Gastroesophageal sphincter (tissue), 4 donors: ENCODE results near the gene MAML2. TPM values are rescaled to one million over a fixed set of nuclear protein-coding genes. Genes with fewer than 3 reads are reported as not detected.

ENCODE experiments used
- ATAC-seq: fragments of 150-250 bp; one replicate; pipeline ENCODE4 v1.9.1; 2016; ENCODE audit warnings: mild to moderate bottlenecking, moderate library complexity
- H3K27ac ChIP-seq, 4 donors: fragments of 200-600 bp; sonication (generic) in 3 of 4; 1 replicate in 3 of 4; 2 replicates in 1 of 4; pipeline ENCODE4 v1.5.1; 2016 to 2019
- H3K27me3 ChIP-seq: fragments of 200-600 bp; sonication (generic); one replicate; pipeline ENCODE4 v1.5.1; 2019
- H3K36me3 ChIP-seq, 2 donors: fragments of 200-600 bp; sonication (generic); one replicate each; pipeline ENCODE4 v1.5.1; 2019; ENCODE audit warnings: control low read depth in 1 of 2
- H3K4me1 ChIP-seq, 3 donors: fragments of 200-600 bp; sonication (generic); 1 replicate in 2 of 3; 2 replicates in 1 of 3; pipeline ENCODE4 v1.5.1; 2016 to 2019; ENCODE audit warnings: control low read depth in 2 of 3
- H3K4me3 ChIP-seq, 2 donors: fragments of 200-600 bp; sonication (generic); one replicate each; pipeline ENCODE4 v1.5.1; 2019; ENCODE audit warnings: mild to moderate bottlenecking in 1 of 2, moderate library complexity in 1 of 2
- H3K9me3 ChIP-seq, 3 donors: fragments of 200-600 bp; sonication (generic); one replicate each; pipeline ENCODE4 v1.5.1; 2017 to 2019; ENCODE audit warnings: control low read depth in 2 of 3
- CTCF ChIP-seq, 4 experiments: fragments of 200-600 bp in 2 of 4; fragments of 450-650 bp in 2 of 4; sonication (generic) in 1 of 4; IDR thresholded peaks; one replicate each; pipeline ENCODE4 v1.5.1; 2017 to 2019; ENCODE audit warnings: antibody characterized with exemption in 4 of 4, mild to moderate bottlenecking in 2 of 4, moderate library complexity in 2 of 4
- EP300 ChIP-seq: sonication (generic); formaldehyde crosslinking; IDR thresholded peaks from one replicate; pipeline ENCODE4 v1.6.1; 2017; ENCODE audit warnings: antibody characterized with exemption, mild to moderate bottlenecking
- POLR2A ChIP-seq, 2 donors: fragments of 450-650 bp; IDR thresholded peaks; one replicate each; pipeline ENCODE4 v1.6.1; 2017; ENCODE audit warnings: antibody characterized with exemption in 2 of 2, mild to moderate bottlenecking in 2 of 2, moderate library complexity in 1 of 2
- POLR2AphosphoS5 ChIP-seq: sonication (generic); formaldehyde crosslinking; IDR thresholded peaks from one replicate; pipeline ENCODE4 v1.6.1; 2017; ENCODE audit warnings: antibody characterized with exemption
- WGBS, 2 donors: methylation state at CpG; one replicate each; pipeline ENCODE4 v1.1.5; 2018; ENCODE audit warnings: low coverage in 1 of 2; 5-methylcytosine and 5-hydroxymethylcytosine counted together
- total RNA-seq, 4 donors: library from RNA; depleted of rRNA; stranded (reverse); fragments of >200 nt; gene quantifications; one replicate each; pipeline ENCODE4 v1.1.0, GENCODE V29; 2016

The MAML2 gene
- total RNA-seq, 4 donors from 2014 or later = 15.8 to 31.8 (median 23.7) TPM

GRCh38 chr11:96193745-96194443 lies 149.1 kb downstream of the MAML2 start:
- ATAC-seq = no peak
- H3K36me3 ChIP-seq = no peaks in the 10 kb centered on the region
- no peak for TF ChIP-seq POLR2AphosphoS5
- no peak for TF ChIP-seq CTCF (IDR thresholded peaks at IDR 0.05)
- TF ChIP-seq POLR2A (IDR thresholded peaks at IDR 0.05) = no peak
- TF ChIP-seq EP300 = no peak
- no peaks in the 10 kb centered on the region for H3K27me3 ChIP-seq
- no peak overlapping the region for H3K4me3 ChIP-seq
- no peak overlapping the region for H3K27ac ChIP-seq
- H3K4me1 ChIP-seq = peaks cover 0 to 40% (median 0%) of the 10 kb centered on the region in 3 donors
- no peaks in the 10 kb centered on the region for H3K9me3 ChIP-seq
- 71% methylated on average over 4 of the region's 4 CpGs; no CpG with 5 or more reads in 1 of the 2 donors for WGBS, 2 donors

GRCh38 chr11:96191752-96192151 lies 151.2 kb downstream of the MAML2 start:
- no peak for ATAC-seq

GRCh38 chr11:96189351-96189750 lies 153.6 kb downstream of the MAML2 start:
- 83 to 100% methylated on average over 1 of the region's 1 CpG for WGBS, 2 donors
- no peak overlapping the region for H3K27ac ChIP-seq
- H3K27me3 ChIP-seq = no peaks in the 10 kb centered on the region
- no peaks in the 10 kb centered on the region for H3K9me3 ChIP-seq
- peaks cover 0 to 24% (median 14%) of the 10 kb centered on the region in 3 donors for H3K4me1 ChIP-seq
- H3K4me3 ChIP-seq = no peak overlapping the region
- H3K36me3 ChIP-seq = no peaks in the 10 kb centered on the region
- no peak for TF ChIP-seq POLR2A (IDR thresholded peaks at IDR 0.05)
- no peak for TF ChIP-seq CTCF (IDR thresholded peaks at IDR 0.05)
- no peak for TF ChIP-seq EP300
- no peak for TF ChIP-seq POLR2AphosphoS5
- no peak for ATAC-seq

More at GRCh38 chr11:96191752-96192151, 151.2 kb downstream of the MAML2 start:
- no peak for TF ChIP-seq POLR2A (IDR thresholded peaks at IDR 0.05)
- no peak for TF ChIP-seq POLR2AphosphoS5
- TF ChIP-seq EP300 = no peak
- no peak for TF ChIP-seq CTCF (IDR thresholded peaks at IDR 0.05)
- Histone ChIP-seq H3K27me3 (no peaks in the 10 kb centered on the region), H3K4me1 (peaks cover 0 to 47% (median 14%) of the 10 kb centered on the region in 3 donors), H3K36me3 (no peaks in the 10 kb centered on the region), H3K9me3 (no peaks in the 10 kb centered on the region), H3K4me3 (no peak overlapping the region), H3K27ac (no peak overlapping the region)
- 54 to 88% methylated on average over 3 to 4 of the region's 4 CpGs for WGBS, 2 donors

- Histone ChIP-seq H3K27me3 (no peaks in the 10 kb centered on the region), H3K4me1 (peaks cover 0 to 18% (median 14%) of the 10 kb centered on the region in 3 donors), H3K36me3 (no peaks in the 10 kb centered on the region), H3K27ac (peak overlapping the region; percentile 5 to 41 (median 22)), H3K9me3 (no peaks in the 10 kb centered on the region), H3K4me3 (no peak overlapping the region)
- TF ChIP-seq CTCF (IDR thresholded peaks at IDR 0.05) = no peak
- no peak for TF ChIP-seq POLR2AphosphoS5
- TF ChIP-seq EP300 = no peak
- TF ChIP-seq POLR2A (IDR thresholded peaks at IDR 0.05) = no peak
- 7 to 27% methylated on average over 2 of the region's 2 CpGs for WGBS, 2 donors
- ATAC-seq = no peak
Observed at GRCh38 chr11:96188243-96189006, 154.6 kb downstream of the MAML2 start.
